ENCODE results near the gene ATP6V1G2. TPM values are rescaled to one million over a fixed set of nuclear protein-coding genes. Genes with fewer than 3 reads are reported as not detected.

Gene ATP6V1G2
- polyA plus RNA-seq, 1 donor from 2014 or later = 56.7 TPM

- Histone ChIP-seq H3K9me2 (ENCODE audit: insufficient read depth, low read length) (no peaks in the 10 kb centered on the region), H2AFZ (ENCODE audit: low read depth, low read length) (no peak overlapping the region), H3K4me3 (ENCODE audit: low read length) (no peak overlapping the region), H3F3A (ENCODE audit: insufficient read depth, low read length, poor library complexity, severe bottlenecking) (no peaks in the 10 kb centered on the region), H3K27me3 (ENCODE audit: insufficient read depth, low read depth, low read length) (no peaks in the 10 kb centered on the region), H3K27ac (ENCODE audit: low read length) (no peak overlapping the region), H3K36me3 (ENCODE audit: insufficient read depth, low read length) (no peaks in the 10 kb centered on the region), H3K9ac (ENCODE audit: low read length) (no peak overlapping the region), H3K9me3 (ENCODE audit: low read length) (no peaks in the 10 kb centered on the region), H4K20me1 (ENCODE audit: insufficient read depth) (peaks cover 45% of the 10 kb centered on the region), H3K4me2 (ENCODE audit: low read length) (no peak overlapping the region), H3K79me2 (replicated peaks; ENCODE audit: insufficient read depth, low read length) (peaks cover 47% of the 10 kb centered on the region)
- TF ChIP-seq RAD21 (conservative IDR thresholded peaks at IDR 0.05) (no peak), SMC3 (conservative IDR thresholded peaks at IDR 0.05; ENCODE audit: poor library complexity) (no peak), CTCF (IDR thresholded peaks at IDR 0.05; ENCODE audit: poor library complexity, severe bottlenecking) (no peak), POLR2AphosphoS5 (IDR thresholded peaks at IDR 0.05) (no peak), MXI1 (conservative IDR thresholded peaks at IDR 0.05; ENCODE audit: poor library complexity, severe bottlenecking) (no peak), REST (IDR thresholded peaks at IDR 0.05; ENCODE audit: borderline replicate concordance) (no peak), EZH2 (IDR thresholded peaks at IDR 0.05; ENCODE audit: borderline replicate concordance, insufficient read depth, low read length, poor library complexity, severe bottlenecking) (no peak), TAF1 (IDR thresholded peaks at IDR 0.05; ENCODE audit: low read depth) (no peak), EP300 (conservative IDR thresholded peaks at IDR 0.05; ENCODE audit: poor library complexity, severe bottlenecking) (no peak)
Observed at GRCh38 chr6:31535538-31536324, 10.7 kb downstream of the ATP6V1G2 start.

GRCh38 chr6:31534521-31535040 is 11.8 kb downstream of the ATP6V1G2 start:
- peaks cover 39% of the 10 kb centered on the region for H4K20me1 ChIP-seq (ENCODE audit: insufficient read depth)

More at GRCh38 chr6:31534521-31535040, 11.8 kb downstream of the ATP6V1G2 start:
- Histone ChIP-seq H3F3A (ENCODE audit: insufficient read depth, low read length, poor library complexity, severe bottlenecking) (no peaks in the 10 kb centered on the region), H3K79me2 (replicated peaks; ENCODE audit: insufficient read depth, low read length) (peaks cover 36% of the 10 kb centered on the region), H3K36me3 (ENCODE audit: insufficient read depth, low read length) (no peaks in the 10 kb centered on the region), H3K9me3 (ENCODE audit: low read length) (no peaks in the 10 kb centered on the region), H3K27ac (ENCODE audit: low read length) (no peak overlapping the region), H3K27me3 (ENCODE audit: insufficient read depth, low read depth, low read length) (no peaks in the 10 kb centered on the region), H3K9me2 (ENCODE audit: insufficient read depth, low read length) (no peaks in the 10 kb centered on the region), H2AFZ (ENCODE audit: low read depth, low read length) (no peak overlapping the region), H3K4me2 (ENCODE audit: low read length) (no peak overlapping the region), H3K9ac (ENCODE audit: low read length) (no peak overlapping the region), H3K4me3 (ENCODE audit: low read length) (no peak overlapping the region)
- TF ChIP-seq TAF1 (IDR thresholded peaks at IDR 0.05; ENCODE audit: low read depth) (no peak), SMC3 (conservative IDR thresholded peaks at IDR 0.05; ENCODE audit: poor library complexity) (no peak), EZH2 (IDR thresholded peaks at IDR 0.05; ENCODE audit: borderline replicate concordance, insufficient read depth, low read length, poor library complexity, severe bottlenecking) (no peak), POLR2AphosphoS5 (IDR thresholded peaks at IDR 0.05) (no peak), RAD21 (conservative IDR thresholded peaks at IDR 0.05) (no peak), MXI1 (conservative IDR thresholded peaks at IDR 0.05; ENCODE audit: poor library complexity, severe bottlenecking) (no peak), EP300 (conservative IDR thresholded peaks at IDR 0.05; ENCODE audit: poor library complexity, severe bottlenecking) (no peak)

All from neural cell (in vitro differentiated cells).